HEK293 (cell line): ENCODE data around the gene EVL.

Source experiments
- CTCF ChIA-PET: fragments of 350-600 bp; formaldehyde crosslinking; extraction: SDS; loops from one replicate; lab custom pipeline; 2021; ENCODE audit warnings: antibody characterized with exemption; lab: Yijun Ruan, JAX
- POLR2A ChIA-PET: fragments of 300-600 bp; formaldehyde crosslinking; extraction: SDS; loops from one replicate; lab custom pipeline; 2020; ENCODE audit warnings: antibody characterized with exemption, inconsistent platforms; lab: Yijun Ruan, JAX
- H3K27ac ChIP-seq: fragments of 200-500 bp; sonication (Bioruptor generic); 2 replicates; pipeline ENCODE4 v1.5.1; 2014; ENCODE audit warnings: low read depth, low read length, control low read depth, inconsistent platforms; ENCODE audit errors: extremely low read depth
- H3K36me3 ChIP-seq, 2 experiments: fragments of 200-500 bp in 1 of 2; sonication (Bioruptor generic) in 1 of 2; 1 replicate in 1 of 2; 2 replicates in 1 of 2; pipeline ENCODE4 v1.5.1; 2014 to 2017; ENCODE audit warnings: inconsistent platforms in 2 of 2, low read length in 2 of 2; ENCODE audit not compliant: control insufficient read depth in 2 of 2, insufficient read depth in 1 of 2
- H3K4me1 ChIP-seq: fragments of 200-500 bp; sonication (Bioruptor generic); 2 replicates; pipeline ENCODE4 v1.5.1; 2014; ENCODE audit warnings: mild to moderate bottlenecking, low read length, inconsistent platforms; ENCODE audit not compliant: control insufficient read depth, insufficient read depth
- H3K4me3 ChIP-seq: 2 replicates; pipeline ENCODE4 v1.5.1; 2011; ENCODE audit warnings: low read depth, mild to moderate bottlenecking, control low read depth, low read length, moderate library complexity
- H3K9me3 ChIP-seq: fragments of 200-500 bp; sonication (Bioruptor generic); 2 replicates; pipeline ENCODE4 v1.5.1; 2014; ENCODE audit warnings: low read depth, low read length, inconsistent platforms; ENCODE audit not compliant: control insufficient read depth, insufficient read depth
- EGR2 ChIP-seq: fragments of 450-650 bp; formaldehyde crosslinking; IDR thresholded peaks from 2 replicates; pipeline ENCODE4 v1.5.1; 2016; ENCODE audit warnings: low read depth, missing biosample characterization, missing genetic modification characterization
- SALL2 ChIP-seq: fragments of 450-650 bp; formaldehyde crosslinking; IDR thresholded peaks from 2 replicates; pipeline ENCODE4 v1.5.0; 2017; ENCODE audit warnings: missing biosample characterization, mild to moderate bottlenecking, missing genetic modification characterization, borderline replicate concordance
- ZFHX2 ChIP-seq: fragments of 450-650 bp; formaldehyde crosslinking; conservative IDR thresholded peaks from 2 replicates; pipeline ENCODE4 v1.5.1; 2016; ENCODE audit warnings: missing biosample characterization, missing genetic modification characterization
- ZNF175 ChIP-seq: fragments of 450-650 bp; formaldehyde crosslinking; IDR thresholded peaks from 2 replicates; pipeline ENCODE4 v1.5.1; 2016; ENCODE audit warnings: missing biosample characterization, missing genetic modification characterization
- ZNF23 ChIP-seq: fragments of 450-650 bp; formaldehyde crosslinking; IDR thresholded peaks from 2 replicates; pipeline ENCODE4 v1.5.1; 2016; ENCODE audit warnings: missing biosample characterization, missing genetic modification characterization, borderline replicate concordance
- ZNF239 ChIP-seq: fragments of 450-650 bp; formaldehyde crosslinking; IDR thresholded peaks from 2 replicates; pipeline ENCODE4 v1.5.1; 2016; ENCODE audit warnings: missing biosample characterization, missing genetic modification characterization
- ZNF416 ChIP-seq: fragments of 450-650 bp; formaldehyde crosslinking; IDR thresholded peaks from 2 replicates; pipeline ENCODE4 v1.5.1; 2016; ENCODE audit warnings: missing biosample characterization, missing genetic modification characterization
- ZNF558 ChIP-seq: fragments of 450-650 bp; formaldehyde crosslinking; IDR thresholded peaks from 2 replicates; pipeline ENCODE4 v1.5.1; 2016; ENCODE audit warnings: missing biosample characterization, missing genetic modification characterization
- ZNF561 ChIP-seq: fragments of 450-650 bp; IDR thresholded peaks from 2 replicates; pipeline ENCODE4 v1.5.1; 2018; ENCODE audit warnings: missing biosample characterization, missing genetic modification characterization, borderline replicate concordance
- ZNF830 ChIP-seq: fragments of 450-650 bp; IDR thresholded peaks from 2 replicates; pipeline ENCODE4 v1.5.0; 2018; ENCODE audit warnings: missing biosample characterization, missing genetic modification characterization, low read depth, mild to moderate bottlenecking, moderate library complexity
- TF ChIP-seq, protein P1 (sequence below): fragments of 450-650 bp; formaldehyde crosslinking; IDR thresholded peaks from 2 replicates; pipeline ENCODE4 v1.5.1; 2016; ENCODE audit warnings: missing biosample characterization, missing genetic modification characterization
- TF ChIP-seq, protein P2 (sequence below): fragments of 450-650 bp; formaldehyde crosslinking; IDR thresholded peaks from 2 replicates; pipeline ENCODE4 v1.5.1; 2016; ENCODE audit warnings: missing biosample characterization, missing genetic modification characterization
- TF ChIP-seq, protein P3 (sequence below): fragments of 450-650 bp; formaldehyde crosslinking; IDR thresholded peaks from 2 replicates; pipeline ENCODE4 v1.5.1; 2016; ENCODE audit warnings: missing biosample characterization, missing genetic modification characterization

The EVL gene

DNA sequence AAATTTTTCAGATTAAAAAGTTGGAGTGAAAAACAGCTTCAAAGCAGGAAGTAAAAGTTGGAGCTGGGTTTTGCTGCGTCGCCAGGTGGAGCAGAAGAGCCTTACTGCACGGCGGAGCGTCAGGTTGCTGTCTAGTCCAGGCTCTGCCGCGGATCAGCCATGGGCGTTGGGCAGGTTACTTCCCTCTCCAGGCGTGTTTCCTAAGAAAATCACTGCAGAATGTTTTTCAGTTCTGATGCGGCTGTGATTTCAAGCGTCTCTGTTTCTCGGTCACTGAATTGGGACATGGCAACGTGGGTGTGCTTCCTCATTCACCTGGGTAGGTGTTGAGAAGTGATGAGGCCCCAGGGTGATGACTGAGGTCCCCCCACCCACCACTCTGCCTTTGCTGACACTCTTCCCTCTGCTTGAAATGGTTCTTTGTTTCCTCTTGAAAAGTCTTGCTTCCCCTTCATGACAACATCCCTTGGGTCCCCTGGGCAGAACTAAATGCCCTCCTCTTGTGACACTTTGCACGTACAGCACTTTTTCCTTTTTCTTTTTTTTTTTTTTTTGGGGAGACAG, 7.6 kb downstream of the EVL start:
- H3K4me1 ChIP-seq: 0 out of 2 replicates have a peak, but pooled peaks cover under 1% of the 10 kb centered on the region
- no peaks in the 10 kb centered on the region for H3K9me3 ChIP-seq
- H3K36me3 ChIP-seq: no peaks in the 10 kb centered on the region
- TF ChIP-seq, protein P1, sequence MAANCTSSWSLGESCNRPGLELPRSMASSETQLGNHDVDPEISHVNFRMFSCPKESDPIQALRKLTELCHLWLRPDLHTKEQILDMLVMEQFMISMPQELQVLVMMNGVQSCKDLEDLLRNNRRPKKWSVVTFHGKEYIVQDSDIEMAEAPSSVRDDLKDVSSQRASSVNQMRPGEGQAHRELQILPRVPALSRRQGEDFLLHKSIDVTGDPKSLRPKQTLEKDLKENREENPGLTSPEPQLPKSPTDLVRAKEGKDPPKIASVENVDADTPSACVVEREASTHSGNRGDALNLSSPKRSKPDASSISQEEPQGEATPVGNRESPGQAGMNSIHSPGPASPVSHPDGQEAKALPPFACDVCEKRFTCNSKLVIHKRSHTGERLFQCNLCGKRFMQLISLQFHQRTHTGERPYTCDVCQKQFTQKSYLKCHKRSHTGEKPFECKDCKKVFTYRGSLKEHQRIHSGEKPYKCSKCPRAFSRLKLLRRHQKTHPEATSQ (tag by site-specific recombination): no peak
- no peak for TF ChIP-seq ZNF830 (tag by site-specific recombination)
- TF ChIP-seq EGR2 (tag by site-specific recombination): peak; percentile 80
- TF ChIP-seq, protein P2, sequence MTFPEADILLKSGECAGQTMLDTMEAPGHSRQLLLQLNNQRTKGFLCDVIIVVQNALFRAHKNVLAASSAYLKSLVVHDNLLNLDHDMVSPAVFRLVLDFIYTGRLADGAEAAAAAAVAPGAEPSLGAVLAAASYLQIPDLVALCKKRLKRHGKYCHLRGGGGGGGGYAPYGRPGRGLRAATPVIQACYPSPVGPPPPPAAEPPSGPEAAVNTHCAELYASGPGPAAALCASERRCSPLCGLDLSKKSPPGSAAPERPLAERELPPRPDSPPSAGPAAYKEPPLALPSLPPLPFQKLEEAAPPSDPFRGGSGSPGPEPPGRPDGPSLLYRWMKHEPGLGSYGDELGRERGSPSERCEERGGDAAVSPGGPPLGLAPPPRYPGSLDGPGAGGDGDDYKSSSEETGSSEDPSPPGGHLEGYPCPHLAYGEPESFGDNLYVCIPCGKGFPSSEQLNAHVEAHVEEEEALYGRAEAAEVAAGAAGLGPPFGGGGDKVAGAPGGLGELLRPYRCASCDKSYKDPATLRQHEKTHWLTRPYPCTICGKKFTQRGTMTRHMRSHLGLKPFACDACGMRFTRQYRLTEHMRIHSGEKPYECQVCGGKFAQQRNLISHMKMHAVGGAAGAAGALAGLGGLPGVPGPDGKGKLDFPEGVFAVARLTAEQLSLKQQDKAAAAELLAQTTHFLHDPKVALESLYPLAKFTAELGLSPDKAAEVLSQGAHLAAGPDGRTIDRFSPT (tag by site-specific recombination): no peak
- no peak for TF ChIP-seq ZNF23 (tag by site-specific recombination)
- peak; percentile 80 for TF ChIP-seq ZFHX2 (tag by site-specific recombination)
- no peak for TF ChIP-seq ZNF416 (tag by site-specific recombination)
- CTCF ChIA-PET: interaction anchor here (2.4 kb wide), 1 partner anchor 120 kb away, joined by 9 read pairs; no protein-coding TSS in a partner anchor
- POLR2A ChIA-PET: interaction anchor here (0.7 kb wide), 1 partner anchor 185 kb away, joined by 4 read pairs; no protein-coding TSS in a partner anchor
- H3K27ac ChIP-seq: no peak overlapping the region
- no peak overlapping the region for H3K4me3 ChIP-seq

- Histone ChIP-seq H3K4me1 (0 out of 2 replicates have a peak, but pooled peaks cover 3% of the 10 kb centered on the region), H3K36me3 (no peaks in the 10 kb centered on the region), H3K9me3 (no peaks in the 10 kb centered on the region)
- CTCF ChIA-PET: no interaction called here
- TF ChIP-seq, protein P3, sequence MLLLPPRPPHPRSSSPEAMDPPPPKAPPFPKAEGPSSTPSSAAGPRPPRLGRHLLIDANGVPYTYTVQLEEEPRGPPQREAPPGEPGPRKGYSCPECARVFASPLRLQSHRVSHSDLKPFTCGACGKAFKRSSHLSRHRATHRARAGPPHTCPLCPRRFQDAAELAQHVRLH (tag by site-specific recombination): no peak
- no peak for TF ChIP-seq ZNF561 (tag by site-specific recombination)
- TF ChIP-seq, all 188 proteins: peak for 0
- H3K4me3 ChIP-seq: no peak overlapping the region
- POLR2A ChIA-PET: interaction anchor here (0.7 kb wide), 1 partner anchor 184 kb away, joined by 4 read pairs; no protein-coding TSS in a partner anchor
- no peak overlapping the region for H3K27ac ChIP-seq
Measured at GRCh38 chr14:100073576-100074430, 8.6 kb downstream of the EVL start.

- Histone ChIP-seq H3K27ac (no peak overlapping the region), H3K9me3 (no peaks in the 10 kb centered on the region), H3K36me3 (no peaks in the 10 kb centered on the region), H3K4me3 (no peak overlapping the region), H3K4me1 (peaks cover 10% of the 10 kb centered on the region)
- CTCF ChIA-PET: no interaction called here
- no peak for TF ChIP-seq ZNF239
- TF ChIP-seq ZNF175: no peak
- TF ChIP-seq ZNF558 (tag by site-specific recombination): no peak
- no peak for TF ChIP-seq SALL2 (tag by site-specific recombination)
- POLR2A ChIA-PET: no interaction called here
Measured at GRCh38 chr14:100074431-100075100, 9.3 kb downstream of the EVL start.
